Ramos (cell line): ENCODE data around the gene MADCAM1.

Experiments used
- in situ Hi-C: fragments of 300-500 bp; cut with MboI; formaldehyde crosslinking; loops from one replicate; pipeline ENCODE4 v1.14.3; 2022; ENCODE audit warnings: low sequenced_read_pairs; ENCODE audit not compliant: unreplicated experiment

The MADCAM1 gene

GRCh38 chr19:506404-507285, 10.4 kb downstream of the MADCAM1 start:
- in situ Hi-C loops: no loop called here

- in situ Hi-C loops: no loop called here
These were observed 11.3 kb downstream of the MADCAM1 start, which contains the start of gene TPGS1 for GRCh38 chr19:507286-508203. TSS of gene TPGS1 (plus strand) at chr19:507497. CDS start at chr19:507507, 10 bp downstream.

- in situ Hi-C loops: no loop called here
These were observed 12.2 kb downstream of the MADCAM1 start for GRCh38 chr19:508204-509150.

GRCh38 chr19:510606-511100, 14.4 kb downstream of the MADCAM1 start:
- in situ Hi-C loops: no loop called here

- in situ Hi-C loops: no loop called here
These were observed 15.0 kb downstream of the MADCAM1 start for GRCh38 chr19:511101-511851.

- in situ Hi-C loops: no loop called here
These were observed 16.5 kb downstream of the MADCAM1 start for GRCh38 chr19:512547-513365.

GRCh38 chr19:513368-514165, 17.3 kb downstream of the MADCAM1 start:
- in situ Hi-C loops: no loop called here

- in situ Hi-C loops: no loop called here
These were observed 17.9 kb downstream of the MADCAM1 start for GRCh38 chr19:514166-514663.

- in situ Hi-C loops: no loop called here
These were observed 21.7 kb downstream of the MADCAM1 start for GRCh38 chr19:517721-518597.

GRCh38 chr19:518598-519231, 22.4 kb downstream of the MADCAM1 start:
- in situ Hi-C loops: no loop called here

- in situ Hi-C loops: no loop called here
These were observed 23.2 kb downstream of the MADCAM1 start for GRCh38 chr19:519449-519865.

GRCh38 chr19:522726-523125, 26.4 kb downstream of the MADCAM1 start:
- in situ Hi-C loops: no loop called here

GRCh38 chr19:524062-524674, 27.9 kb downstream of the MADCAM1 start:
- in situ Hi-C loops: no loop called here

GRCh38 chr19:525029-525428, 28.7 kb downstream of the MADCAM1 start:
- in situ Hi-C loops: no loop called here

GRCh38 chr19:525857-526419, 29.7 kb downstream of the MADCAM1 start:
- in situ Hi-C loops: no loop called here
